ENCODE data around the gene LRRC51.

DNA sequence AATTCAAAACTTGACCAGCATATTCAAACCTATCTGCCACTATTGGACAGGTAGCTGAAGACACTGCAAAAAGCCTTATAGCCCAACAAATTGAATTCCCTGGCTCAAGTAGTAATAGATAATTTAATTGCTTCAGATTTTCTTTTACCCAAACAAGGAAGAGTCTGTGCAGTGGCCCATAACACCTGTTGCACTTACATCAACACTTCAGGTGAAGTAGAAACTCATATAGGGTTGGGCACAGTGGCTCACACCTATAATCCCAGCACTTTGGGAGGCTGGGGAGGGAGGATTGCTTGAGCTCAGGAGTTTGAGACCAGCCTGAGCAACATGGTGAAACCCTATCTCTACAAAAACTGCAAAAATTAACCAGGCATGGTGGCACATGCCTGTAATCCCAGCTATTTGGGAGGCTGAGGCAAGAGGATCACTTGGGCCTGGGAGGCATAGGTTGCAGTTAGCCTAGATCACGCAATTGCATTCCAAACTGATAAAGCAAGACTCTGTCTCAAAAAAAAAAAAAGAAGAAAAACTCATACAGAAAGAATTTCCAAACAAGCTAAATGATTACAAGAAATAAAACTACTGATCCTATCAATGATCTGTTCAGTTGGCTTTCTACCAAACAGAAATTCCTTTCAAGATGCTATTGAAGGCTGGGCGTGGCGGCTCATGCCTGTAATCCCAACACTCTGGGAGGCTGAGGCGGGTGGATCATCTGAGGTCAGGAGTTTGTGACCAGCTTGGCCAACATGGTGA lies 64.3 kb downstream of the LRRC51 start:
- TF ChIP-seq, protein P1, sequence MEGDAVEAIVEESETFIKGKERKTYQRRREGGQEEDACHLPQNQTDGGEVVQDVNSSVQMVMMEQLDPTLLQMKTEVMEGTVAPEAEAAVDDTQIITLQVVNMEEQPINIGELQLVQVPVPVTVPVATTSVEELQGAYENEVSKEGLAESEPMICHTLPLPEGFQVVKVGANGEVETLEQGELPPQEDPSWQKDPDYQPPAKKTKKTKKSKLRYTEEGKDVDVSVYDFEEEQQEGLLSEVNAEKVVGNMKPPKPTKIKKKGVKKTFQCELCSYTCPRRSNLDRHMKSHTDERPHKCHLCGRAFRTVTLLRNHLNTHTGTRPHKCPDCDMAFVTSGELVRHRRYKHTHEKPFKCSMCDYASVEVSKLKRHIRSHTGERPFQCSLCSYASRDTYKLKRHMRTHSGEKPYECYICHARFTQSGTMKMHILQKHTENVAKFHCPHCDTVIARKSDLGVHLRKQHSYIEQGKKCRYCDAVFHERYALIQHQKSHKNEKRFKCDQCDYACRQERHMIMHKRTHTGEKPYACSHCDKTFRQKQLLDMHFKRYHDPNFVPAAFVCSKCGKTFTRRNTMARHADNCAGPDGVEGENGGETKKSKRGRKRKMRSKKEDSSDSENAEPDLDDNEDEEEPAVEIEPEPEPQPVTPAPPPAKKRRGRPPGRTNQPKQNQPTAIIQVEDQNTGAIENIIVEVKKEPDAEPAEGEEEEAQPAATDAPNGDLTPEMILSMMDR (IDR thresholded peaks at IDR 0.05), result no peak
- TF ChIP-seq POLR2A (IDR thresholded peaks at IDR 0.05), result no peak

Measured in testis (tissue), 2 donors.